Neutrophil (primary cell): ENCODE results near the gene PITHD1.
"Not testable (repeated sequence)": the region's sequence is repeated elsewhere in the genome, so short reads cannot be mapped to it uniquely, and the experiment has no call there.

ENCODE experiments used
- H3K27ac ChIP-seq: fragments of 200-600 bp; sonication (generic); 2 replicates; pipeline ENCODE4 v1.5.1; 2016; ENCODE audit warnings: mild to moderate bottlenecking, moderate library complexity
- H3K27me3 ChIP-seq: fragments of 200-600 bp; sonication (generic); 2 replicates; pipeline ENCODE4 v1.6.0; 2016; ENCODE audit warnings: mild to moderate bottlenecking
- H3K36me3 ChIP-seq: fragments of 200-600 bp; sonication (generic); 2 replicates; pipeline ENCODE4 v1.5.1; 2017
- H3K4me1 ChIP-seq, 2 experiments: fragments of 200-600 bp in 1 of 2; sonication (generic) in 1 of 2; 1 replicate in 1 of 2; 2 replicates in 1 of 2; pipeline versions ENCODE4 v1.5.1 to v1.6.1; 2013 to 2016; ENCODE audit warnings: low read depth in 1 of 2, low read length in 1 of 2, mild to moderate bottlenecking in 1 of 2, moderate library complexity in 1 of 2; ENCODE audit not compliant: control insufficient read depth in 1 of 2, insufficient read depth in 1 of 2
- H3K4me3 ChIP-seq, 2 experiments: fragments of 200-600 bp in 1 of 2; sonication (generic) in 1 of 2; 1 replicate in 1 of 2; 2 replicates in 1 of 2; pipeline ENCODE4 v1.5.1; 2013 to 2016; ENCODE audit warnings: low read depth in 1 of 2, low read length in 1 of 2, mild to moderate bottlenecking in 1 of 2, moderate library complexity in 1 of 2
- H3K9me3 ChIP-seq: fragments of 200-600 bp; sonication (generic); 2 replicates; pipeline ENCODE4 v1.5.1; 2016
- TF ChIP-seq, protein P1 (sequence below): fragments of 200-600 bp; sonication (generic); IDR thresholded peaks from 2 replicates; pipeline ENCODE4 v1.5.1; 2016; ENCODE audit warnings: antibody characterized with exemption

Gene PITHD1

DNA sequence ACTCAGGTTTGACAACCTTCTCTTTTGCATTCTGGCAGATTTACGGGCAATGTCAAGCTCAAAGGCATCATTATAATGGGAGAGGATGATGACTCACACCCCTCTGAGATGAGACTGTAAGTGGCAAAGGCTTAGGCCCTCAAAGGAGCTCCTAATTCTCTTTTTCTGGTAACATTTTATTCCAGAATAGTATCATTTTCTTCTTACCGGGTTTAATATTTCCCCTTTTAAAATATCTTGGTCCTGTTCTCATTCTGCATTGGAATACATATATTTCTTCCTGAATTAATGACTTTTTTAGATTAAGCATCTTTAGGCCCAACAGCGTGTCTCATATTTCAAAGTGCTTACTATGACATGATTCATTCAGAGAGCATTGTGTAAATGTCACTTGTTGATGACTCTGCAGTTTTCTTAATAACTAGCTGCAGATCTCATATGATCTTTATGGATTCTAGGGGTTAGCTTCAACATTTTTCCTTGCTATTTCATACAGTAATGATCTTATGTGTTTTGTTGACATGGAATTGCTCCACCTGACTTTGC is 1.7 kb downstream of the PITHD1 start:
- H3K4me1 ChIP-seq, result peaks cover 28 to 30% of the 10 kb centered on the region in 2 experiments
- no peaks in the 10 kb centered on the region for H3K27me3 ChIP-seq
- no peaks in the 10 kb centered on the region for H3K9me3 ChIP-seq
- H3K36me3 ChIP-seq, result peaks cover 18% of the 10 kb centered on the region
- peak overlapping the region; percentile 35 for H3K27ac ChIP-seq
- H3K4me3 ChIP-seq, result no peak overlapping the region
- TF ChIP-seq, protein P1, sequence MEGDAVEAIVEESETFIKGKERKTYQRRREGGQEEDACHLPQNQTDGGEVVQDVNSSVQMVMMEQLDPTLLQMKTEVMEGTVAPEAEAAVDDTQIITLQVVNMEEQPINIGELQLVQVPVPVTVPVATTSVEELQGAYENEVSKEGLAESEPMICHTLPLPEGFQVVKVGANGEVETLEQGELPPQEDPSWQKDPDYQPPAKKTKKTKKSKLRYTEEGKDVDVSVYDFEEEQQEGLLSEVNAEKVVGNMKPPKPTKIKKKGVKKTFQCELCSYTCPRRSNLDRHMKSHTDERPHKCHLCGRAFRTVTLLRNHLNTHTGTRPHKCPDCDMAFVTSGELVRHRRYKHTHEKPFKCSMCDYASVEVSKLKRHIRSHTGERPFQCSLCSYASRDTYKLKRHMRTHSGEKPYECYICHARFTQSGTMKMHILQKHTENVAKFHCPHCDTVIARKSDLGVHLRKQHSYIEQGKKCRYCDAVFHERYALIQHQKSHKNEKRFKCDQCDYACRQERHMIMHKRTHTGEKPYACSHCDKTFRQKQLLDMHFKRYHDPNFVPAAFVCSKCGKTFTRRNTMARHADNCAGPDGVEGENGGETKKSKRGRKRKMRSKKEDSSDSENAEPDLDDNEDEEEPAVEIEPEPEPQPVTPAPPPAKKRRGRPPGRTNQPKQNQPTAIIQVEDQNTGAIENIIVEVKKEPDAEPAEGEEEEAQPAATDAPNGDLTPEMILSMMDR, result no peak

DNA sequence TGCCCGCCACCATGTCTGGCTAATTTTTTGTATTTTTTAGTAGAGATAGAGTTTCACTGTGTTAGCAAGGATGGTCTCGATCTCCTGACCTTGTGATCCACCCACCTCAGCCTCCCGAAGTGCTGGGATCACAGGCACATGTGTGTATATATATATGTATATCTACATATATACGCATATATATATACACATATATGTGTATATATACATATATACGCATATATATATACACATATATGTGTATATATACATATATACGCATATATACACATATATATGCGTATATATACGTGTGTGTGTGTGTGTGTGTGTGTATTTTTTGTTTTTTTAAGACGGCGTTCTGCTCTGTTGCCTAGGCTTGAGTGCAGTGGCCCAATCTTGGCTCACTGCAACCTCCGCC is 4.9 kb downstream of the PITHD1 start:
- H3K36me3 ChIP-seq, result peaks cover 47% of the 10 kb centered on the region
- H3K4me1 ChIP-seq, result peaks cover 18 to 21% of the 10 kb centered on the region in 2 experiments
- H3K4me3 ChIP-seq, H3K27ac ChIP-seq, H3K27me3 ChIP-seq, H3K9me3 ChIP-seq: not testable (repeated sequence)

- Histone ChIP-seq H3K36me3 (peaks cover 47% of the 10 kb centered on the region), H3K27me3 (no peaks in the 10 kb centered on the region), H3K9me3 (no peaks in the 10 kb centered on the region), H3K27ac (no peak overlapping the region), H3K4me3 (no peak overlapping the region), H3K4me1 (peaks cover 5 to 6% of the 10 kb centered on the region in 2 experiments)
- TF ChIP-seq, protein P1, result no peak
Observed at GRCh38 chr1:23784846-23785245, 6.6 kb downstream of the PITHD1 start.

DNA sequence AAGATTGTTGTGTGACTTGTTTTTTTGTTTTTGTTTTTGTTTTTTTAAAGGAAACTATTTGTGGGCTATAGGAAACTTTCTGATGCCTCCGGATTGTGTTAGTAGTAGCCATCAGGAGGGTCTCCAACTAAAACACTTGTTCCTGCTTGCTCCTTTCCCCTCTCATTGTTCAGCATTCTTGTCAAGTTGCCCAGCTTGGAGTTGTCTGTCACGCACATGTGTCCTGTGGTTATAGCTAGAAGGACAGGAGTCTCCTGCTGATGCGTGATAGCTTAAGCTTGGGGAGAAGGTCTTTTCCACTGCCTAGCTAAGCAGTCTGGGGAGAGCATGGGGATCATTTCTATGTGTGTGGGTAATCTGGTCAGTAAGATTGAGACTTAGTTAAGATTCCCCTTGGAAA is 9.5 kb downstream of the PITHD1 start:
- Histone ChIP-seq H3K36me3 (peaks cover 43% of the 10 kb centered on the region), H3K27ac (no peak overlapping the region), H3K9me3 (no peaks in the 10 kb centered on the region), H3K27me3 (no peaks in the 10 kb centered on the region), H3K4me1 (peaks cover 20 to 23% of the 10 kb centered on the region in 2 experiments), H3K4me3 (no peak overlapping the region)
- TF ChIP-seq, protein P1, result no peak

DNA sequence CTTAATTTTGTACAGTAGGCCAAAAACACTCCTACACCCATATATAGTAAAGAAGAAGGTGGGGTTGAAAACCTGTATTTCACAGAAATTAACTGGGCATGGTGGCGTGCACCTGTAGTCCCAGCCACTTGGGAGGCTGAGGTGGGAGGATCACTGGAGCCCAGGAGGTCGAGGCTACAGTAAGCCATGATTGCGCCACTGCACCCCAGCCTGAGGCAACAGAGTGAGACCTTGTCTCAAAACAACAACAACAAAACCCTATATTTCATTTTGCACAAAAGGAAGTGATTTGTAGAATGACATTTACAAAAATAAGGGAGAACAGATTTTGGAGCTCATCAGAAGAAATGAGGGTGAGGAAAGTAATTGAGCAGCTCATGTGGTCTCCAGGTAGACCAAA is 10.5 kb downstream of the PITHD1 start:
- Histone ChIP-seq H3K27me3 (no peaks in the 10 kb centered on the region), H3K4me1 (peaks cover 20 to 24% of the 10 kb centered on the region in 2 experiments), H3K4me3 (no peak overlapping the region), H3K27ac (peak overlapping the region; percentile 20), H3K36me3 (peaks cover 45% of the 10 kb centered on the region), H3K9me3 (no peaks in the 10 kb centered on the region)
- TF ChIP-seq, protein P1, result no peak

GRCh38 chr1:23790696-23791515 is 12.7 kb downstream of the PITHD1 start, which contains the start of gene LYPLA2:
Gene LYPLA2 (plus strand): TSS chr1:23791145. CDS start chr1:23792683, 1,538 bp downstream.
- Histone ChIP-seq H3K27ac (peak within 1 kb of the TSS; percentile 85), H3K9me3 (no peaks in the 10 kb centered on the region), H3K4me1 (peaks cover 20 to 24% of the 10 kb centered on the region in 2 experiments), H3K4me3 (peak within 1 kb of the TSS; percentile 72 to 95), H3K27me3 (no peaks in the 10 kb centered on the region), H3K36me3 (peaks cover 51% of the 10 kb centered on the region)
- TF ChIP-seq, protein P1, result peak; percentile 22
